ENCODE data around the gene FSHB.

Gene FSHB

DNA sequence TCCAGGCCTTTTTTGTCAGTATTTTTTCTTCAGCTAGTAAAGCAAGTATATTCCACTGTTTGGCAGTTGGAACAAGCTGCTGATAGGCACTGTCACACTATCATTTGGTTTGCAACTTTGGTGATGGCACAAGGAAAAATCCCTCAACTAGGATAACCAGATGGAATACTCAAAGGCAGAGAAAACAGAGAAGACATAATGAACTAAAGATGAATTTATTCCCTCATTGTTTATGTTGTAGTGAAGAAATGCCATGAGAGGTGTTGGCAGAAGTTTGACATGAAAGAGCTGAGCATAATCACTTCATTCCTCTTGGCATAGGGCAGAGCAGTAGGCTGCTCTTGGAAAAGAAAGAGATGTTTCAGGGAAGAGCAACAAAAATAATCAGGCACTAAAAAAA is 39.9 kb downstream of the FSHB start:
- no peak for DNase-seq

DNA sequence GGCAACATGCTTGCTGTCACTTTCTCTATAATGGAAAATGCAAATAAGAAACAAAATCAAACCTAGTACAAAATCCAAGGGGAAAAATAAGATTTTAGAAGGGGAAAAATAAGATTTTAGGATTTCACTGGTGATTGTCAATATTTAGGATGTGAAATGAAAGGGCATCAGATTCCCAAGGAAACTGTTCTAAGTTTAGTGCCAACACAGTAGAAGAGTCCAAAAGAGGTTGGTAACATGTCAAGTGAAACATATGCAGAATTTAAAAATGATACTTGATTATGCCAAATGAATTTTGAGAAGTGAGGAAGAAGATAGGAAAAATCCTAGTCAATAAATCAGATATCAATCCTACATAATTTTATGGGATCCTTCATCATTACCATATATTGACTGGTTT is 46.4 kb downstream of the FSHB start:
- DNase-seq = no peak

DNA sequence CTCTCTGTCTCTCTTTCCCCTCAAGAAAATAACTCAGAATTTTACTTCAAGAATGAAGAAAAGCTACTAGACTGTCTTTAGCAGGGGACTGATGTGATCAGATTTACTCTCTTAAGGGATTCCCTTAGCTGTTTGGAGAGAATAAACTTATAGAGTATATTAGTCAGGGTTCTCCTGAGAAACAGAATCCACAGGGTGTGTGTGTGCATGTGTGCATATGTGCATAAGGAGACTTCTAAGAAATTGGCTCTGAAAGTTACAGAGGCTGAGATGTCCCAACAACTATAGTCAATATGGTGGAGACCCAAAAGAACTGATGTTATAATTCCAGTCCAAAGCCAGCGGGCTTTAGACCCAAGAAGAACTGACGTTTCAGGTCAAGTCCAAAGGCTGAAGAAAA is 49.0 kb downstream of the FSHB start:
- DNase-seq = no peak

DNA sequence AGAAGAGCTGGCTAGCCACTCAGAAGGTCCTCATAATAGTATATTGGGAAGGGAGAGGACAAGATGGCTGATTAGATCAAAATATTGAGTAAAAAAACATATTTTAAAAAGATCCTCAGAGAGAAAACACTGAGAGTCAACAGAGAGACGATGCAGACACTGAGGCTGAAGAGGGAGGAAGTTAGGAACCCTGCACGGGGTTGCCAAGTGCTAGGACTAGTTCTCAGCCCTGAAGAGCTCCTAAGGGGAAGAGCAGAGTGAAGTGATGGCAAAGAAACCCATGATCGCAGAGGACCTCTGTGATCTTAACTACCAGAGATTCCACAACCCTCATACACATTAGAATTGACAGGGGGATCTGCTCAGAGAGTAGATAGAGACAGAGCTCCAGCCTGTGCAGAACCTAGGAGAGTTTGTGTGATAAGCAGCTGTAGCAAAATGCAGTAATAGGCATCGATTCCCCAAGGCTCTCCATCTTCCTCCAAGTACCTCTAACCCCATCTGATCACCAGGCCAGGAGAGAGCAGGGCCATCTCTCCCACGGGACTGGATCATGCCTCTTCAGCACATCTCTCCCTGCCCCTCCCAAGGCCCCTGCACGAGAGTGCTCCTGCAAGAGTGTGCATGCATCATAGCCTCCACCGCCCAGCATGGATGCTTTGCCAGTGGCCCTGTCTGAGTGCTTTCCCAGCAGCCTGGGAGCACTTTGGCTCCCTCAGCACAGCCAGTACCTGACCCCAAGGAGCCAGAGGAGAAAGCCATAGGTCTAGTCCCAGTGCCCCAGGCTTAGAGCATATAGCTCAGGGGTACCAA is 50.9 kb downstream of the FSHB start:
- no peak for DNase-seq

DNA sequence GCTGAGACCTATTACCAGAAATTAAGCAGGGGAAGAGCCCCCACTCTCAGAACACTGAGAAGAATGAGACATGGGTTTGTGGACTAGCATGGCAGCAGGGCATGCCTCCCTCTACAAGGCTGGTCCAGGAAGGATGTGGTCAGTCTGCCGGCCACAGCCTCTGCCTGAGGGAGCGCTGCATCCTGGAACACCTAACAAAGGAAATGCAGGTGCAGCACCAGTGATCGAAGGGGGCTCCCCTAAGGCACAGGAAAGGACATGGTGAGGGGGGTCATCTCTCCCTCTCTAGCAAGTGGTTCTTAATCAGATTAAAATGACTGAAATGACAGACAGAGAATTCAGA is 51.4 kb downstream of the FSHB start:
- no peak for DNase-seq
